LNCaP clone FGC (cell line): ENCODE measurements around the gene NKAIN2.

ENCODE experiments used
- DNase-seq: peaks from one replicate; pipeline ENCODE4 v3.0.0-alpha.2; 2011; ENCODE audit warnings: low read depth
- H3K4me3 ChIP-seq: 2 replicates; pipeline ENCODE4 v1.5.1; 2011; ENCODE audit warnings: mild to moderate bottlenecking, low read depth, low read length, control low read depth
- TF ChIP-seq, protein P1 (sequence below): IDR thresholded peaks from 2 replicates; pipeline ENCODE4 v1.5.1; 2012; ENCODE audit warnings: mild to moderate bottlenecking; ENCODE audit not compliant: control insufficient read depth, insufficient read depth; ENCODE audit errors: extremely low read depth

NKAIN2 gene

GRCh38 chr6:124524491-124525200 is 721.0 kb downstream of the NKAIN2 start:
- H3K4me3 ChIP-seq: no peak overlapping the region
- DNase-seq: no peak
- TF ChIP-seq, protein P1, sequence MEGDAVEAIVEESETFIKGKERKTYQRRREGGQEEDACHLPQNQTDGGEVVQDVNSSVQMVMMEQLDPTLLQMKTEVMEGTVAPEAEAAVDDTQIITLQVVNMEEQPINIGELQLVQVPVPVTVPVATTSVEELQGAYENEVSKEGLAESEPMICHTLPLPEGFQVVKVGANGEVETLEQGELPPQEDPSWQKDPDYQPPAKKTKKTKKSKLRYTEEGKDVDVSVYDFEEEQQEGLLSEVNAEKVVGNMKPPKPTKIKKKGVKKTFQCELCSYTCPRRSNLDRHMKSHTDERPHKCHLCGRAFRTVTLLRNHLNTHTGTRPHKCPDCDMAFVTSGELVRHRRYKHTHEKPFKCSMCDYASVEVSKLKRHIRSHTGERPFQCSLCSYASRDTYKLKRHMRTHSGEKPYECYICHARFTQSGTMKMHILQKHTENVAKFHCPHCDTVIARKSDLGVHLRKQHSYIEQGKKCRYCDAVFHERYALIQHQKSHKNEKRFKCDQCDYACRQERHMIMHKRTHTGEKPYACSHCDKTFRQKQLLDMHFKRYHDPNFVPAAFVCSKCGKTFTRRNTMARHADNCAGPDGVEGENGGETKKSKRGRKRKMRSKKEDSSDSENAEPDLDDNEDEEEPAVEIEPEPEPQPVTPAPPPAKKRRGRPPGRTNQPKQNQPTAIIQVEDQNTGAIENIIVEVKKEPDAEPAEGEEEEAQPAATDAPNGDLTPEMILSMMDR: no peak

GRCh38 chr6:124530926-124531325 is 727.3 kb downstream of the NKAIN2 start:
- no peak for DNase-seq
- no peak overlapping the region for H3K4me3 ChIP-seq
- TF ChIP-seq, protein P1: no peak

- TF ChIP-seq, protein P1: no peak
- H3K4me3 ChIP-seq: no peak overlapping the region
These were observed 731.6 kb downstream of the NKAIN2 start for GRCh38 chr6:124535299-124535698.

DNA sequence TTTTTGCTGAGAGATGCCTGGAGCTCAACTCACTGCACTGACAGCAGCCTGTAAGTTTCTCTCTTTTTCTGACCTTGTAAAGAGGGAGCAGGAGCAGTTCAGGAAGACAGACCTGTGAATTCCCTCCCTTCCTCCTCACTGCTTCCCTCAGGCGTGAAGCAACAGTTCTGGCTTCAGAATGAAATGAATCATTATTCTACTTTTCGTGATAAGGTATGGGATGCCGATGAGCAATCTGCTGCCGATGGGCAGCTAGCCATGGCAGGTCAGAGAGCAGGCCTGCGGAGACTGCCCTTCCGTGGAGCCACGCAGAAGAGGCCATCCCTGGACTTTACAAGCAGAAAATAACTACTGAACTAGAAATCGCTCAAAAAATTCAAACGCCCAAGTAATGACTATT is 732.1 kb downstream of the NKAIN2 start:
- no peak overlapping the region for H3K4me3 ChIP-seq
- DNase-seq: no peak
- TF ChIP-seq, protein P1: no peak

More at GRCh38 chr6:124535299-124535698, 731.6 kb downstream of the NKAIN2 start:
- no peak for DNase-seq

- H3K4me3 ChIP-seq: no peak overlapping the region
- TF ChIP-seq, protein P1: no peak
- no peak for DNase-seq
These were observed 732.6 kb downstream of the NKAIN2 start for GRCh38 chr6:124536157-124536841.

DNA sequence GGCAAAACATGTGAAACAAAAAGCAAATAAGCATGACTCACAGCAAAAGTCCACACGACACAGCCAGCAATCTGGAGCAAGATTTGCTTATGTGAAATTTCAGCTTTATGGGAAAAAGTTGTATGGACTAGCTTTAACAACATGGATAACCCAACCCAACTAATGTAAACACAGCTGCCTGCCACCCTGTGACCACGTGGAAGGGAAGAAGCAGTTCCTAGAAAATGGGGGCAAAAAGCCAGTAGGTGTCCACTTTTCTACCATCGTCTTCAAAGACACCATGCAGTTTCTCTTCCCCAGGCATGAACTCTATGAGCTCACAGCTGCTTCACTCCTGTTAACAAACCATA is 733.2 kb downstream of the NKAIN2 start:
- H3K4me3 ChIP-seq: no peak overlapping the region
- TF ChIP-seq, protein P1: no peak
- no peak for DNase-seq
